IMR-90 (cell line): ENCODE measurements around the gene MTAP. TPM values are rescaled to one million over a fixed set of nuclear protein-coding genes. Genes with fewer than 3 reads are reported as not detected.

Source experiments
- ATAC-seq: fragments of 200-7000 bp; cut with Tn5 transposase; 2 replicates; pipeline ENCODE4 v1.9.1; 2020; ENCODE audit warnings: low read depth, mild to moderate bottlenecking, moderate library complexity
- BruUV-seq: library from RNA; stranded (reverse); fragments of 400-500 nt; replicated peaks from 2 replicates; lab custom pipeline; 2021; lab: Mats Ljungman, UMichigan
- CTCF ChIA-PET: fragments of 300-600 bp; formaldehyde crosslinking; extraction: SDS; loops from one replicate; lab custom pipeline; 2021; ENCODE audit warnings: antibody characterized with exemption; lab: Yijun Ruan, JAX
- POLR2A ChIA-PET: fragments of 300-600 bp; sonication (Branson Sonifier 250); formaldehyde crosslinking; loops from one replicate; lab custom pipeline; 2022; ENCODE audit warnings: antibody characterized with exemption; ENCODE audit not compliant: unreplicated experiment; lab: Charles Lee
- DNase-seq: peaks from one replicate; pipeline ENCODE4 v3.0.0; 2013
- H2AFZ ChIP-seq: replicated peaks from 2 replicates; pipeline ENCODE3; 2013; ENCODE audit warnings: low read length, mild to moderate bottlenecking; ENCODE audit not compliant: poor library complexity
- H2AK5ac ChIP-seq: 2 replicates; pipeline ENCODE4 v1.6.1; 2013; ENCODE audit warnings: low read depth, low read length, inconsistent platforms
- H2AK9ac ChIP-seq: replicated peaks from 2 replicates; pipeline ENCODE3; 2013; ENCODE audit warnings: mild to moderate bottlenecking, low read depth, low read length, moderate library complexity; ENCODE audit not compliant: poor library complexity
- H2BK120ac ChIP-seq: 2 replicates; pipeline ENCODE4 v1.6.1; 2013; ENCODE audit warnings: low read depth, low read length, inconsistent platforms
- H2BK15ac ChIP-seq: 3 replicates; pipeline ENCODE4 v1.6.1; 2013; ENCODE audit warnings: low read depth, low read length, inconsistent platforms
- H2BK20ac ChIP-seq: 2 replicates; pipeline ENCODE4 v1.6.1; 2013; ENCODE audit warnings: low read depth, mild to moderate bottlenecking, inconsistent platforms, low read length, moderate library complexity
- H2BK5ac ChIP-seq: 2 replicates; pipeline ENCODE4 v1.6.1; 2013; ENCODE audit warnings: mild to moderate bottlenecking, low read depth, low read length, inconsistent platforms; ENCODE audit not compliant: poor library complexity, severe bottlenecking
- H3K14ac ChIP-seq: replicated peaks from 2 replicates; pipeline ENCODE4 v1.6.1; 2013; ENCODE audit warnings: low read depth, low read length, inconsistent platforms
- H3K18ac ChIP-seq: 2 replicates; pipeline ENCODE4 v1.6.1; 2013; ENCODE audit warnings: low read depth, low read length, control low read depth
- H3K23ac ChIP-seq: 2 replicates; pipeline ENCODE4 v1.6.1; 2013; ENCODE audit warnings: low read depth, low read length, inconsistent platforms
- H3K27ac ChIP-seq: 2 replicates; pipeline ENCODE4 v1.5.1; 2013; ENCODE audit warnings: mild to moderate bottlenecking, control low read depth, low read length; ENCODE audit not compliant: insufficient read depth
- H3K27me3 ChIP-seq: 2 replicates; pipeline ENCODE4 v1.6.1; 2013; ENCODE audit warnings: low read length; ENCODE audit not compliant: control insufficient read depth, insufficient read depth
- H3K36me3 ChIP-seq: 2 replicates; pipeline ENCODE4 v1.6.1; 2013; ENCODE audit warnings: low read length, mixed read lengths; ENCODE audit not compliant: control insufficient read depth, insufficient read depth
- H3K4ac ChIP-seq: 2 replicates; pipeline ENCODE4 v1.6.1; 2013; ENCODE audit warnings: low read depth, low read length, inconsistent platforms
- H3K4me1 ChIP-seq: 2 replicates; pipeline ENCODE4 v1.6.1; 2013; ENCODE audit warnings: low read length, mixed read lengths; ENCODE audit not compliant: control insufficient read depth, insufficient read depth
- H3K4me2 ChIP-seq: 2 replicates; pipeline ENCODE4 v1.6.1; 2013; ENCODE audit warnings: low read depth, mild to moderate bottlenecking, control low read depth, low read length, moderate library complexity
- H3K4me3 ChIP-seq: 2 replicates; pipeline ENCODE4 v1.5.1; 2013; ENCODE audit warnings: low read depth, mild to moderate bottlenecking, control low read depth, low read length, moderate library complexity; ENCODE audit not compliant: insufficient read depth
- H3K56ac ChIP-seq: 2 replicates; pipeline ENCODE4 v1.6.1; 2013; ENCODE audit warnings: low read length, inconsistent platforms; ENCODE audit not compliant: insufficient read depth; ENCODE audit errors: extremely low read depth
- H3K79me1 ChIP-seq, 2 experiments: 2 replicates each; pipeline ENCODE4 v1.6.1; 2013; ENCODE audit warnings: low read length in 2 of 2, inconsistent platforms in 1 of 2, low read depth in 1 of 2
- H3K9ac ChIP-seq: 2 replicates; pipeline ENCODE4 v1.6.1; 2013; ENCODE audit warnings: low read depth, low read length, control low read depth
- H3K9me1 ChIP-seq: 2 replicates; pipeline ENCODE4 v1.6.1; 2013; ENCODE audit warnings: low read length, inconsistent platforms; ENCODE audit not compliant: insufficient read depth
- H3K9me3 ChIP-seq: 2 replicates; pipeline ENCODE4 v1.6.1; 2013; ENCODE audit warnings: low read length; ENCODE audit not compliant: control insufficient read depth, insufficient read depth
- H4K20me1 ChIP-seq: 2 replicates; pipeline ENCODE4 v1.6.1; 2013; ENCODE audit warnings: low read length, inconsistent platforms; ENCODE audit not compliant: insufficient read depth
- H4K5ac ChIP-seq: 2 replicates; pipeline ENCODE4 v1.6.1; 2013; ENCODE audit warnings: mild to moderate bottlenecking, low read depth, low read length, control low read depth
- H4K8ac ChIP-seq, 2 experiments: 2 replicates each; pipeline ENCODE4 v1.6.1; 2013; ENCODE audit warnings: low read depth in 2 of 2, low read length in 2 of 2, control low read depth in 1 of 2, inconsistent platforms in 1 of 2
- H4K91ac ChIP-seq: 2 replicates; pipeline ENCODE4 v1.6.1; 2013; ENCODE audit warnings: low read depth, low read length, inconsistent platforms; ENCODE audit not compliant: insufficient read depth
- ELK1 ChIP-seq: fragments of 150-350 bp; IDR thresholded peaks from 2 replicates; pipeline ENCODE4 v1.6.1; 2016; ENCODE audit warnings: low read depth, mild to moderate bottlenecking, low read length, moderate library complexity, borderline replicate concordance
- MAZ ChIP-seq: IDR thresholded peaks from 2 replicates; pipeline ENCODE4 v1.6.1; 2012; ENCODE audit warnings: low read depth, mild to moderate bottlenecking, low read length, improper control_type of control experiment, moderate library complexity, borderline replicate concordance
- WGBS, 2 experiments: methylation state at CpG; one replicate each; pipeline versions ENCODE4 v1.1.5 to v1.1.7; 2013; ENCODE audit warnings: missing lambda C conversion rate in 2 of 2; ENCODE audit not compliant: insufficient read length in 1 of 2; ENCODE audit errors: extremely low coverage in 2 of 2; 5-methylcytosine and 5-hydroxymethylcytosine counted together
- dilution Hi-C: fragments of 300-500 bp; cut with HindIII; formaldehyde crosslinking; loops from one replicate; pipeline ENCODE4 v1.14.3; 2018; ENCODE audit warnings: low sequenced_read_pairs; ENCODE audit not compliant: unreplicated experiment
- in situ Hi-C: fragments of 300-500 bp; cut with MboI; formaldehyde crosslinking; loops from 3 replicates; pipeline ENCODE4 v1.14.3; 2019; ENCODE audit warnings: low sequenced_read_pairs, inconsistent platforms, mixed read lengths
- intact Hi-C: fragments of 100-400 bp; cut with micrococcal nuclease; formaldehyde crosslinking; loops from 2 replicates; pipeline ENCODE4 v1.10.0; 2022
- polyA plus RNA-seq, 3 experiments: library from polyadenylated mRNA; depleted of rRNA; stranded (reverse); fragments of >200 nt; gene quantifications; 2 replicates each; pipeline ENCODE4 v1.2.3, GENCODE V29; 2012; ENCODE audit warnings: low replicate concordance in 1 of 3
- total RNA-seq: library from RNA; depleted of rRNA; stranded (reverse); fragments of >200 nt; gene quantifications from 2 replicates; pipeline ENCODE4 v1.2.3, GENCODE V29; 2012

MTAP gene
- total and polyA plus RNA-seq, 2 of the 4 experiments (the other 2 are of a cell fraction): 15.7 to 50.9 TPM

GRCh38 chr9:21853414-21853813 is 51.0 kb downstream of the MTAP start:
- Histone ChIP-seq H3K27me3 (no peaks in the 10 kb centered on the region), H3K36me3 (peaks cover 15% of the 10 kb centered on the region), H2BK5ac (no peak overlapping the region), H3K9ac (no peak overlapping the region), H2AFZ (no peak overlapping the region), H2BK20ac (no peak overlapping the region), H2AK9ac (no peak overlapping the region), H3K4me3 (no peak overlapping the region), H3K79me1 (peaks cover 11 to 23% of the 10 kb centered on the region in 2 experiments), H3K9me3 (peaks cover 2% of the 10 kb centered on the region), H3K56ac (no peak overlapping the region), H3K4ac (no peak overlapping the region), H3K9me1 (0 out of 2 replicates have a peak, but pooled peaks cover 4% of the 10 kb centered on the region), H2AK5ac (no peak overlapping the region), H4K5ac (no peak overlapping the region), H2BK15ac (no peak overlapping the region), H3K18ac (no peak overlapping the region), H3K4me1 (peaks cover 9% of the 10 kb centered on the region), H3K4me2 (no peak overlapping the region), H4K8ac (no peak overlapping the region), H4K20me1 (0 out of 2 replicates have a peak, but pooled peaks cover 5% of the 10 kb centered on the region), H3K23ac (no peak overlapping the region), H4K91ac (no peak overlapping the region), H2BK120ac (no peak overlapping the region), H3K14ac (no peak overlapping the region), H3K27ac (no peak overlapping the region)
- no CpG with 5 or more reads among the region's 2 CpGs for WGBS, 2 experiments
- DNase-seq (no peak), ATAC-seq (no peak)
- no TSS peak for BruUV-seq
- in situ Hi-C loops: no loop called here
- POLR2A ChIA-PET: no interaction called here
- intact Hi-C loops: no loop called here
- dilution Hi-C loops: no loop called here
- CTCF ChIA-PET: interaction anchor here (1.1 kb wide), 1 partner anchor 385 kb away, joined by 4 read pairs; no protein-coding TSS in a partner anchor
- TF ChIP-seq ELK1 (no peak), MAZ (no peak)
